Measurements from ENCODE around the gene MRPL4.

Gene MRPL4

DNA sequence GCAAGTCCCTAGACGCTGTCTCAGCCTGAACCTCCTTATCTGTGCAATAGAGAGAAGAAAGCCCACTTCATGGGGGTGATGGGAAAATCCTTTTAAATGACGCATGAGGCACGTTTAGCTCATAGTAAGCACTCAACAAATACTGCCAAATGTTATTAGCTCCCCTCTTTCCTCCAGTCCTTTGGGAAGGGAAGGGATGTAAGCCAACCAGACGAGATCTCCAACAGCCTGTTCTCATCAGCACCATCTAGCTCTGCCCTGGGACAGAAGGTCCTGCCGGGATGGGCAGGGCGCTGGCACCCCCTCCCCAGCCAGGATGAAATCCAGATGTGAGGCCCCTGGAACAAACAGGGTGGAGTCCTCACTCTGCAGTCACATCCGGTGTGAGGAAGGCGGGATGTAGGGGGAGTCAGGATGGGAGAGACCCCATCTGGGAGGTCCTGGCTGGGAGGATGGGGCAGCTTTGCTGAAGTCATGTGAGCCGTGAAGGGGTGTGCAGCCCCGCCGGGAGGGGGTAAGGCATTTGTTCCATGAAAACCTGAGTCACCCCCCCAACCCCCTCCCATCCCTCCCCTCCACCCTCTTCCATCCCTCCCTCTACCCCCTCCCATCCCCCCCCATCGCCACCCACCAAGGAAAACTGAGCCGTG lies 25.5 kb upstream of the MRPL4 start:
- WGBS, 2 donors (ENCODE audit: extremely low coverage in 2 of 2, insufficient read length in 2 of 2, insufficient replicate concordance in 1 of 2) = no CpG with 5 or more reads among the region's 13 CpGs
- Histone ChIP-seq H3K14ac (ENCODE audit: low read length) (no peak overlapping the region), H3K4ac (ENCODE audit: low read length) (no peak overlapping the region), H3K79me1 (ENCODE audit: low read depth, low read length) (peaks cover 18% of the 10 kb centered on the region), H3K27ac (replicated peaks; ENCODE audit: low read length) (peak overlapping the region; percentile 23), H2BK120ac (ENCODE audit: low read depth, low read length) (no peak overlapping the region), H3K27me3 (ENCODE audit: control insufficient read depth in 3 of 3, insufficient read depth in 3 of 3, low read depth in 1 of 3, low read length in 3 of 3) (no peaks in the 10 kb centered on the region), H3K36me3 (replicated peaks in 1 of 2; ENCODE audit: control insufficient read depth in 2 of 2, insufficient read depth in 2 of 2, low read length in 2 of 2) (peaks cover 14 to 27% of the 10 kb centered on the region in 2 donors), H3K23ac (ENCODE audit: low read depth, low read length, poor library complexity) (no peak overlapping the region), H2BK15ac (ENCODE audit: low read length) (no peak overlapping the region), H3K4me1 (ENCODE audit: control insufficient read depth in 2 of 2, insufficient read depth in 1 of 2, low read depth in 1 of 2, low read length in 2 of 2) (peaks cover 13 to 15% of the 10 kb centered on the region in 2 donors), H3K4me2 (ENCODE audit: insufficient read depth, low read length, poor library complexity, severe bottlenecking) (no peak overlapping the region), H3K9ac (ENCODE audit: low read depth, low read length, poor library complexity) (no peak overlapping the region), H3K9me3 (replicated peaks in 1 of 2; ENCODE audit: control insufficient read depth in 2 of 2, insufficient read depth in 1 of 2, low read depth in 1 of 2, low read length in 2 of 2) (no peaks in the 10 kb centered on the region), H4K8ac (ENCODE audit: low read depth, low read length) (no peak overlapping the region), H2BK5ac (ENCODE audit: low read length) (no peak overlapping the region), H4K91ac (ENCODE audit: low read depth, low read length, poor library complexity) (no peak overlapping the region), H2AFZ (ENCODE audit: low read length) (no peak overlapping the region), H2BK12ac (ENCODE audit: low read length) (no peak overlapping the region), H2AK5ac (ENCODE audit: low read depth, low read length) (no peak overlapping the region), H3K18ac (ENCODE audit: low read length) (no peak overlapping the region), H3K4me3 (ENCODE audit: low read length in 2 of 2) (no peak overlapping the region)
- DNase-seq (ENCODE audit: low spot score) = no peak

DNA sequence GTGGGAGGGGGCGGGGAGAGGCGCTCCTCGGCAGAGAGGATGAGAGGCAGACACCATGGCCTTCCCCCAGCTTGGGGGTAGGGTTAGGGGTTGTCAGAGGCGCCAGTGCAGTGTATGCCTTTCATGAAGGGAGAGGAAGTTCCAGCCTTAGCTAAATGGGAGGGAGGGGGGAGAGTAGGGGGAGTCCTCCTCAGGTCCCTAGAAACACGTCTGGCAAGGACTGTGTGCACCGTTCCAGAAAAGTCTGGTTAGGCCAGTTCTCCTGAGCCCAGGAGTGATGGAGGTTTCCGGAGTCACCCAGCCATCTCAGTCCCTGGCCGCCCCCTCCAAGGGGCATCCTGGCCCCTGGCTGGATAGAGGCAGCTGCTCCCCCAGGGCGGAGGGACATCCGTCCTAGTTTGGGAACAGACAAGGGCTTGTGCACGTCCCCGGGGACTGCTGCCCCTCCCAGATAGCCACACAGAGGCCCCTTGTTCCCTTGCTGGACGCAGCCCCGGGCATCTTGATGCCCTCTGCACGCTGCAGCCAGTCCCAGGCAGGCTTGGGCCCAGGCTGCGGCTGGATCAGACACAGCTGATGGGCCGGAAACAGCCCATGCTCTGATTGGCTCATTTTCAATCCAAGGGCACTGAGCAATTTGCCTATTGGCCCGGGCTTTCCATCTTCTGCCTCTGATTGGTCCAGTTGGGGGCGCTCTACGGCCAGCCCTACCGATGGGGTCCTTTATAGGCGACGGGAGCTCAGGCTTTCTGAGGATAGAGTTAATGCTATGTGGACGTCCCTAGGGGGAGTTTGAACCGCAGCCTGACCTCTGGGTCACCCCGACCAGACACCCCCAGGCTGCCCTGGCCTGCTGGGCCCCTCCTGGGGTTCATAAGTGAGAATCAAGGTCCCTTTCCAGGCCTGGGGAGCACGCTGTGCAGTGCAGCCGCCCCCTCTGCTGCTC lies 24.7 kb upstream of the MRPL4 start:
- no peak overlapping the region for H3K27ac ChIP-seq (replicated peaks; ENCODE audit: low read length)
- no peak overlapping the region for H4K91ac ChIP-seq (ENCODE audit: low read depth, low read length, poor library complexity)
- no peak overlapping the region for H2AFZ ChIP-seq (ENCODE audit: low read length)
- H3K23ac ChIP-seq (ENCODE audit: low read depth, low read length, poor library complexity) = peak overlapping the region; percentile 85
- no peak overlapping the region for H2BK5ac ChIP-seq (ENCODE audit: low read length)
- no peak overlapping the region for H2BK12ac ChIP-seq (ENCODE audit: low read length)
- peaks cover 13 to 18% of the 10 kb centered on the region in 2 donors for H3K4me1 ChIP-seq (ENCODE audit: control insufficient read depth in 2 of 2, insufficient read depth in 1 of 2, low read depth in 1 of 2, low read length in 2 of 2)
- peak overlapping the region; percentile 67 for H2BK15ac ChIP-seq (ENCODE audit: low read length)
- no peaks in the 10 kb centered on the region for H3K27me3 ChIP-seq (ENCODE audit: control insufficient read depth in 3 of 3, insufficient read depth in 3 of 3, low read depth in 1 of 3, low read length in 3 of 3)
- H3K9ac ChIP-seq (ENCODE audit: low read depth, low read length, poor library complexity) = peak overlapping the region; percentile 44
- no peaks in the 10 kb centered on the region for H3K9me3 ChIP-seq (replicated peaks in 1 of 2; ENCODE audit: control insufficient read depth in 2 of 2, insufficient read depth in 1 of 2, low read depth in 1 of 2, low read length in 2 of 2)
- no peak overlapping the region for H4K8ac ChIP-seq (ENCODE audit: low read depth, low read length)
- peak overlapping the region; percentile 12 for H3K4me2 ChIP-seq (ENCODE audit: insufficient read depth, low read length, poor library complexity, severe bottlenecking)
- no peak overlapping the region for H3K4ac ChIP-seq (ENCODE audit: low read length)
- peak overlapping the region; percentile 87 for H3K18ac ChIP-seq (ENCODE audit: low read length)
- peaks cover 21% of the 10 kb centered on the region for H3K79me1 ChIP-seq (ENCODE audit: low read depth, low read length)
- no peak overlapping the region for H3K4me3 ChIP-seq (ENCODE audit: low read length in 2 of 2)
- H3K36me3 ChIP-seq (replicated peaks in 1 of 2; ENCODE audit: control insufficient read depth in 2 of 2, insufficient read depth in 2 of 2, low read length in 2 of 2) = peaks cover 11 to 27% of the 10 kb centered on the region in 2 donors
- no peak overlapping the region for H3K14ac ChIP-seq (ENCODE audit: low read length)
- no peak for DNase-seq (ENCODE audit: low spot score)
- peak overlapping the region; percentile 96 for H2AK5ac ChIP-seq (ENCODE audit: low read depth, low read length)
- peak overlapping the region; percentile 61 for H2BK120ac ChIP-seq (ENCODE audit: low read depth, low read length)
- WGBS, 2 donors (ENCODE audit: extremely low coverage in 2 of 2, insufficient read length in 2 of 2, insufficient replicate concordance in 1 of 2) = no CpG with 5 or more reads among the region's 28 CpGs

DNA sequence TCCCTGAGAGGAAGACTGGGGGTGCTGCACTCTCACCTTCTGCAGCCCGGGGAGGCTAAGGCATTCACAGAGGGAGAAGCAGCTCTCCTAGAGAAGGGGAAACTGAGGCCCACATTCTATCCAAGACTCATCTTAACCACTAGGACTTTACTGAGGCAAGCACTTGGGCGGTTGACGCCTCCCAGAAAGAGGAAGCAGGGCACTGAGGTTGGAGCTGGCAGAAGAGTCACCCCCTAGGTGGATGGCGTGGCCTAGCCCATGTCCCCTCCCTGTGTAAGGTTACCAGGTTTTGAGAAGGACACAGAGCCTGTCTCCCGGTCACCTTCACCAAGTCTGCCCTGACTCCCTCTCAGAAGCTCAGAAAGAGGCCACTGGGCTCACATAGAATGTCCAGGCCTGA lies 23.6 kb upstream of the MRPL4 start:
- Histone ChIP-seq H3K27ac (replicated peaks; ENCODE audit: low read length) (no peak overlapping the region), H2BK15ac (ENCODE audit: low read length) (peak overlapping the region; percentile 0), H4K8ac (ENCODE audit: low read depth, low read length) (no peak overlapping the region), H4K91ac (ENCODE audit: low read depth, low read length, poor library complexity) (no peak overlapping the region), H3K9me3 (replicated peaks in 1 of 2; ENCODE audit: control insufficient read depth in 2 of 2, insufficient read depth in 1 of 2, low read depth in 1 of 2, low read length in 2 of 2) (no peaks in the 10 kb centered on the region), H3K9ac (ENCODE audit: low read depth, low read length, poor library complexity) (no peak overlapping the region), H3K18ac (ENCODE audit: low read length) (no peak overlapping the region), H3K27me3 (ENCODE audit: control insufficient read depth in 3 of 3, insufficient read depth in 3 of 3, low read depth in 1 of 3, low read length in 3 of 3) (no peaks in the 10 kb centered on the region), H3K23ac (ENCODE audit: low read depth, low read length, poor library complexity) (no peak overlapping the region), H3K36me3 (replicated peaks in 1 of 2; ENCODE audit: control insufficient read depth in 2 of 2, insufficient read depth in 2 of 2, low read length in 2 of 2) (peaks cover 7 to 20% of the 10 kb centered on the region in 2 donors), H3K14ac (ENCODE audit: low read length) (no peak overlapping the region), H2BK5ac (ENCODE audit: low read length) (no peak overlapping the region), H3K4ac (ENCODE audit: low read length) (no peak overlapping the region), H3K4me1 (ENCODE audit: control insufficient read depth in 2 of 2, insufficient read depth in 1 of 2, low read depth in 1 of 2, low read length in 2 of 2) (peaks cover 13 to 18% of the 10 kb centered on the region in 2 donors), H3K4me2 (ENCODE audit: insufficient read depth, low read length, poor library complexity, severe bottlenecking) (no peak overlapping the region), H2BK120ac (ENCODE audit: low read depth, low read length) (no peak overlapping the region), H3K4me3 (ENCODE audit: low read length in 2 of 2) (no peak overlapping the region), H2AK5ac (ENCODE audit: low read depth, low read length) (no peak overlapping the region), H2AFZ (ENCODE audit: low read length) (no peak overlapping the region), H2BK12ac (ENCODE audit: low read length) (no peak overlapping the region), H3K79me1 (ENCODE audit: low read depth, low read length) (peaks cover 21% of the 10 kb centered on the region)
- WGBS, 2 donors (ENCODE audit: extremely low coverage in 2 of 2, insufficient read length in 2 of 2, insufficient replicate concordance in 1 of 2) = no CpG with 5 or more reads among the region's 5 CpGs
- no peak for DNase-seq (ENCODE audit: low spot score)

DNA sequence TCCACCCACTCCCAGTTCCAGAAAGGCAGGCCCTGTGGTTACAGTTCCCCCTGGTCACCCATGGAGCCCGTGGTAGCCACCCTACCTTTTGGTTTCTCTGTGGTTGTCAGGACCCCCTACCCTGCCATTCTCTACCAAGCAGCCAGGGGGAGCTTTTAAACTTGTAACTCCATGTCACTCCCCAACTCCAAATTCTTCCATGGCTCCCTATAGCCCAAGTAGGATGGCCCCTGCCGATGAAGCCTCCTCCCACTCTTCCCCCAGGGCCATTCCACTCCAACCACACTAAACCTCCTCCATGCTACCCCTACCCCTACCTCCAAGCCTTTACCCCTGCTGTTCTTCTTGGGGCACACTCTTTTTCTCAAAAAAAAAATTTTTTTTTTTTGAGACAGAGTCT lies 23.1 kb upstream of the MRPL4 start:
- Histone ChIP-seq H3K27ac (replicated peaks; ENCODE audit: low read length) (no peak overlapping the region), H2BK15ac (ENCODE audit: low read length) (no peak overlapping the region), H2AK5ac (ENCODE audit: low read depth, low read length) (no peak overlapping the region), H3K9ac (ENCODE audit: low read depth, low read length, poor library complexity) (no peak overlapping the region), H3K4ac (ENCODE audit: low read length) (no peak overlapping the region), H3K4me2 (ENCODE audit: insufficient read depth, low read length, poor library complexity, severe bottlenecking) (no peak overlapping the region), H3K9me3 (replicated peaks in 1 of 2; ENCODE audit: control insufficient read depth in 2 of 2, insufficient read depth in 1 of 2, low read depth in 1 of 2, low read length in 2 of 2) (no peaks in the 10 kb centered on the region), H3K4me1 (ENCODE audit: control insufficient read depth in 2 of 2, insufficient read depth in 1 of 2, low read depth in 1 of 2, low read length in 2 of 2) (peaks cover 13 to 18% of the 10 kb centered on the region in 2 donors), H3K79me1 (ENCODE audit: low read depth, low read length) (peaks cover 21% of the 10 kb centered on the region), H4K91ac (ENCODE audit: low read depth, low read length, poor library complexity) (no peak overlapping the region), H2BK120ac (ENCODE audit: low read depth, low read length) (no peak overlapping the region), H2BK5ac (ENCODE audit: low read length) (no peak overlapping the region), H3K14ac (ENCODE audit: low read length) (no peak overlapping the region), H3K36me3 (replicated peaks in 1 of 2; ENCODE audit: control insufficient read depth in 2 of 2, insufficient read depth in 2 of 2, low read length in 2 of 2) (peaks cover 7 to 15% of the 10 kb centered on the region in 2 donors), H4K8ac (ENCODE audit: low read depth, low read length) (no peak overlapping the region), H2AFZ (ENCODE audit: low read length) (no peak overlapping the region), H2BK12ac (ENCODE audit: low read length) (no peak overlapping the region), H3K4me3 (ENCODE audit: low read length in 2 of 2) (no peak overlapping the region), H3K23ac (ENCODE audit: low read depth, low read length, poor library complexity) (no peak overlapping the region), H3K18ac (ENCODE audit: low read length) (no peak overlapping the region), H3K27me3 (ENCODE audit: control insufficient read depth in 3 of 3, insufficient read depth in 3 of 3, low read depth in 1 of 3, low read length in 3 of 3) (no peaks in the 10 kb centered on the region)
- no CpG with 5 or more reads among the region's 2 CpGs for WGBS, 2 donors (ENCODE audit: extremely low coverage in 2 of 2, insufficient read length in 2 of 2, insufficient replicate concordance in 1 of 2)
- no peak for DNase-seq (ENCODE audit: low spot score)

Data from neuronal stem cell (in vitro differentiated cells).